H1 (cell line): ENCODE measurements around the gene F8. TPM values are rescaled to one million over a fixed set of nuclear protein-coding genes. Genes with fewer than 3 reads are reported as not detected.

ENCODE experiments used
- RAD21 ChIP-seq, 2 experiments: IDR thresholded peaks in 1 of 2; conservative IDR thresholded peaks in 1 of 2; 2 replicates each; pipeline ENCODE4 v1.6.1; 2011; ENCODE audit warnings: low read depth in 2 of 2, low read length in 2 of 2, improper control_type of control experiment in 1 of 2, inconsistent platforms in 1 of 2, mild to moderate bottlenecking in 1 of 2, moderate library complexity in 1 of 2
- SP1 ChIP-seq: IDR thresholded peaks from 2 replicates; pipeline ENCODE4 v1.6.1; 2011; ENCODE audit warnings: low read depth, low read length
- polyA plus RNA-seq, 7 experiments: library from polyadenylated mRNA; depleted of rRNA in 3 of 7; stranded (reverse) in 5 of 7; unstranded in 2 of 7; fragments of >200 nt in 5 of 7; fragments of 200-250 nt in 2 of 7; gene quantifications; 1 replicate in 5 of 7; 2 replicates in 1 of 7; 4 replicates in 1 of 7; pipeline versions ENCODE4 v1.2.1 to v1.2.3, GENCODE V29; 2011 to 2013; ENCODE audit warnings: missing spikeins in 2 of 7, mixed read lengths in 2 of 7
- total RNA-seq: library from RNA; stranded (reverse); fragmentation: NEBNext Ultra II Directional; extraction: Animal tissue kit (Norgen Biotek cat#: 25700); gene quantifications from 2 replicates; pipeline ENCODE4 v1.2.1, GENCODE V29; 2021

F8 gene
- total and polyA plus RNA-seq, 2 of the 8 experiments (the other 6 are each of a cell fraction or from before 2014, with no cell fraction given) = 1.1 to 2.6 TPM

DNA sequence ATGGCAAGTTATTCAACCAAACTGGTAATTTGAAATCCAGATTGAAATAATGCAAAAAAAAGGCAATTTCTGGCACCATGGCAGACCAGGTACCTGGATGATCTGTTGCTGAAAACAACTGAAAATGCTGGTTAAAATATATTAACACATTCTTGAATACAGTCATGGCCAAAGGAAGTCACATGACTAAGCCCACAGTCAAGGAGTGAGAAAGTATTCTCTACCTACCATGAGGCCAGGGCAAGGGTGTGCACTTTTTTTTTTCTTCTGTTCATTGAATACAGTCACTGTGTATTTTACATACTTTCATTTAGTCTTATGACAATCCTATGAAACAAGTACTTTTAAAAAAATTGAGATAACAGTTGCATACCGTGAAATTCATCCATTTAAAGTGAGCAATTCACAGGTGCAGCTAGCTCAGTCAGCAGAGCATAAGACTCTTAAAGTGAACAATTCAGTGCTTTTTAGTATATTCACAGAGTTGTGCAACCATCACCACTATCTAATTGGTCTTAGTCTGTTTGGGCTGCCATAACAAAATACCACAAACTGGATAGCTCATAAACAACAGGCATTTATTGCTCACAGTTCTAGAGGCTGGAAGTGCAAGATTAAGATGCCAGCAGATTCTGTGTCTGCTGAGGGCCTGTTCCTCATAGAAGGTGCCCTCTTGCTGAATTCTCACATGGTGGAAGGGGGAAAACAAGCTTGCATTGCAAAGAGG is 212.4 kb downstream of the F8 start (continued):
- TF ChIP-seq SP1 (no peak), RAD21 (IDR thresholded peaks at IDR 0.05 in 1 of 2, conservative IDR thresholded peaks at IDR 0.05 in 1 of 2; ENCODE audit: low read depth in 2 of 2, low read length in 2 of 2) (no peak)
